Measurements from ENCODE around the gene LLGL2. TPM values are rescaled to one million over a fixed set of nuclear protein-coding genes. Genes with fewer than 3 reads are reported as not detected.

The LLGL2 gene
- total and polyA plus RNA-seq, 3 experiments from 2014 or later = 17.1 to 39.5 (median 17.8) TPM

- no peak overlapping the region for H3K4me3 Mint-ChIP-seq
- no peaks in the 10 kb centered on the region for H3K4me1 ChIP-seq (ENCODE audit: insufficient read depth, low read length)
- H3K27me3 Mint-ChIP-seq = no peaks in the 10 kb centered on the region
- peaks cover 0 to 12% (median 3%) of the 10 kb centered on the region in 3 donors for H3K36me3 Mint-ChIP-seq
- no peaks in the 10 kb centered on the region for H3K9me3 ChIP-seq (ENCODE audit: low read length)
- H3K27ac Mint-ChIP-seq = peak overlapping the region in 1 of 8 donors; percentile 14
- H3K27me3 ChIP-seq (ENCODE audit: insufficient read depth, low read length, poor library complexity, severe bottlenecking) = no peaks in the 10 kb centered on the region
- ChIA-PET CTCF (no interaction called here), POLR2A (no interaction called here)
- H3K9me3 Mint-ChIP-seq = no peaks in the 10 kb centered on the region
- H3K27ac ChIP-seq (ENCODE audit: low read depth, low read length) = no peak overlapping the region
- no peaks in the 10 kb centered on the region for H3K4me1 Mint-ChIP-seq
- DNase-seq = no peak
- no peaks in the 10 kb centered on the region for H3K36me3 ChIP-seq (ENCODE audit: insufficient read depth, low read length)
- no peak overlapping the region for H3K4me3 ChIP-seq (ENCODE audit: low read length)
Observed at GRCh38 chr17:75553295-75554110, 28.0 kb downstream of the LLGL2 start.

GRCh38 chr17:75555679-75556153 is 30.2 kb downstream of the LLGL2 start:
- no peaks in the 10 kb centered on the region for H3K9me3 ChIP-seq (ENCODE audit: low read length)
- H3K27me3 ChIP-seq (ENCODE audit: insufficient read depth, low read length, poor library complexity, severe bottlenecking) = no peaks in the 10 kb centered on the region
- Mint-ChIP-seq H3K4me3 (no peak overlapping the region), H3K36me3 (peaks cover 0 to 19% (median 0%) of the 10 kb centered on the region in 3 donors), H3K27me3 (no peaks in the 10 kb centered on the region), H3K9me3 (no peaks in the 10 kb centered on the region), H3K4me1 (no peaks in the 10 kb centered on the region), H3K27ac (no peak overlapping the region)
- H3K4me1 ChIP-seq (ENCODE audit: insufficient read depth, low read length) = no peaks in the 10 kb centered on the region
- ChIA-PET CTCF (no interaction called here), POLR2A (no interaction called here)
- H3K4me3 ChIP-seq (ENCODE audit: low read length) = no peak overlapping the region
- no peak overlapping the region for H3K27ac ChIP-seq (ENCODE audit: low read depth, low read length)
- no peak for DNase-seq
- no peaks in the 10 kb centered on the region for H3K36me3 ChIP-seq (ENCODE audit: insufficient read depth, low read length)

GRCh38 chr17:75557075-75557851 is 31.8 kb downstream of the LLGL2 start:
- no peaks in the 10 kb centered on the region for H3K4me1 Mint-ChIP-seq
- Histone ChIP-seq H3K27me3 (ENCODE audit: insufficient read depth, low read length, poor library complexity, severe bottlenecking) (no peaks in the 10 kb centered on the region), H3K4me3 (ENCODE audit: low read length) (no peak overlapping the region), H3K27ac (ENCODE audit: low read depth, low read length) (no peak overlapping the region), H3K9me3 (ENCODE audit: low read length) (no peaks in the 10 kb centered on the region), H3K36me3 (ENCODE audit: insufficient read depth, low read length) (no peaks in the 10 kb centered on the region), H3K4me1 (ENCODE audit: insufficient read depth, low read length) (no peaks in the 10 kb centered on the region)
- POLR2A ChIA-PET = no interaction called here
- H3K27me3 Mint-ChIP-seq = no peaks in the 10 kb centered on the region
- CTCF ChIA-PET = no interaction called here
- peak overlapping the region in 1 of 7 donors; percentile 56 for H3K4me3 Mint-ChIP-seq
- no peak for DNase-seq
- H3K27ac Mint-ChIP-seq = no peak overlapping the region
- peaks cover 0 to 25% (median 0%) of the 10 kb centered on the region in 3 donors for H3K36me3 Mint-ChIP-seq
- no peaks in the 10 kb centered on the region for H3K9me3 Mint-ChIP-seq

- CTCF ChIA-PET = no interaction called here
- POLR2A ChIA-PET = no interaction called here
- H3K27ac ChIP-seq (ENCODE audit: low read depth, low read length) = no peak overlapping the region
- no peak overlapping the region for H3K4me3 Mint-ChIP-seq
- no peaks in the 10 kb centered on the region for H3K9me3 ChIP-seq (ENCODE audit: low read length)
- H3K27ac Mint-ChIP-seq = no peak overlapping the region
- H3K4me1 ChIP-seq (ENCODE audit: insufficient read depth, low read length) = no peaks in the 10 kb centered on the region
- no peaks in the 10 kb centered on the region for H3K9me3 Mint-ChIP-seq
- H3K4me1 Mint-ChIP-seq = no peaks in the 10 kb centered on the region
- H3K27me3 Mint-ChIP-seq = no peaks in the 10 kb centered on the region
- H3K36me3 Mint-ChIP-seq = peaks cover 0 to 29% (median 0%) of the 10 kb centered on the region in 3 donors
- H3K4me3 ChIP-seq (ENCODE audit: low read length) = no peak overlapping the region
- no peaks in the 10 kb centered on the region for H3K27me3 ChIP-seq (ENCODE audit: insufficient read depth, low read length, poor library complexity, severe bottlenecking)
- no peaks in the 10 kb centered on the region for H3K36me3 ChIP-seq (ENCODE audit: insufficient read depth, low read length)
- no peak for DNase-seq
Observed at GRCh38 chr17:75557852-75558665, 32.6 kb downstream of the LLGL2 start.

- CTCF ChIA-PET = no interaction called here
Observed at GRCh38 chr17:75558666-75559530, 33.4 kb downstream of the LLGL2 start.

GRCh38 chr17:75559958-75560533 is 34.5 kb downstream of the LLGL2 start:
- Histone ChIP-seq H3K27me3 (ENCODE audit: insufficient read depth, low read length, poor library complexity, severe bottlenecking) (no peaks in the 10 kb centered on the region), H3K4me1 (ENCODE audit: insufficient read depth, low read length) (no peaks in the 10 kb centered on the region), H3K4me3 (ENCODE audit: low read length) (no peak overlapping the region), H3K27ac (ENCODE audit: low read depth, low read length) (no peak overlapping the region), H3K9me3 (ENCODE audit: low read length) (no peaks in the 10 kb centered on the region), H3K36me3 (ENCODE audit: insufficient read depth, low read length) (peaks cover 6% of the 10 kb centered on the region)
- POLR2A ChIA-PET = no interaction called here
- no peaks in the 10 kb centered on the region for H3K27me3 Mint-ChIP-seq
- H3K4me3 Mint-ChIP-seq = no peak overlapping the region
- no peaks in the 10 kb centered on the region for H3K9me3 Mint-ChIP-seq
- CTCF ChIA-PET = no interaction called here
- no peaks in the 10 kb centered on the region for H3K4me1 Mint-ChIP-seq
- no peak overlapping the region for H3K27ac Mint-ChIP-seq
- DNase-seq = no peak
- peaks cover 0 to 49% (median 0%) of the 10 kb centered on the region in 3 donors for H3K36me3 Mint-ChIP-seq

More at GRCh38 chr17:75558666-75559530, 33.4 kb downstream of the LLGL2 start:
- peak overlapping the region in 1 of 8 donors; percentile 83 for H3K27ac Mint-ChIP-seq
- no peak overlapping the region for H3K4me3 Mint-ChIP-seq
- Histone ChIP-seq H3K36me3 (ENCODE audit: insufficient read depth, low read length) (peaks cover 5% of the 10 kb centered on the region), H3K27me3 (ENCODE audit: insufficient read depth, low read length, poor library complexity, severe bottlenecking) (no peaks in the 10 kb centered on the region), H3K27ac (ENCODE audit: low read depth, low read length) (no peak overlapping the region), H3K9me3 (ENCODE audit: low read length) (no peaks in the 10 kb centered on the region), H3K4me3 (ENCODE audit: low read length) (no peak overlapping the region), H3K4me1 (ENCODE audit: insufficient read depth, low read length) (no peaks in the 10 kb centered on the region)
- POLR2A ChIA-PET = no interaction called here
- no peaks in the 10 kb centered on the region for H3K27me3 Mint-ChIP-seq
- H3K4me1 Mint-ChIP-seq = no peaks in the 10 kb centered on the region
- no peak for DNase-seq
- H3K9me3 Mint-ChIP-seq = no peaks in the 10 kb centered on the region
- peaks cover 0 to 37% (median 0%) of the 10 kb centered on the region in 3 donors for H3K36me3 Mint-ChIP-seq

- Histone ChIP-seq H3K9me3 (ENCODE audit: low read length) (no peaks in the 10 kb centered on the region), H3K4me3 (ENCODE audit: low read length) (no peak overlapping the region), H3K4me1 (ENCODE audit: insufficient read depth, low read length) (no peaks in the 10 kb centered on the region), H3K36me3 (ENCODE audit: insufficient read depth, low read length) (peaks cover 6% of the 10 kb centered on the region), H3K27ac (ENCODE audit: low read depth, low read length) (no peak overlapping the region), H3K27me3 (ENCODE audit: insufficient read depth, low read length, poor library complexity, severe bottlenecking) (no peaks in the 10 kb centered on the region)
- Mint-ChIP-seq H3K36me3 (peaks cover 0 to 67% (median 4%) of the 10 kb centered on the region in 3 donors), H3K27ac (peak overlapping the region in 2 of 8 donors; percentile 71 to 89), H3K27me3 (no peaks in the 10 kb centered on the region), H3K4me3 (no peak overlapping the region), H3K9me3 (no peaks in the 10 kb centered on the region), H3K4me1 (no peaks in the 10 kb centered on the region)
- DNase-seq = no peak
- POLR2A ChIA-PET = no interaction called here
- CTCF ChIA-PET = no interaction called here
Observed at GRCh38 chr17:75561927-75562603, 36.6 kb downstream of the LLGL2 start.

Measured in CD8-positive, alpha-beta memory T cell (primary cell).